Mammary epithelial cell (primary cell): ENCODE data around the gene GABPA.

Source experiments
- CTCF ChIP-seq, 2 donors: IDR thresholded peaks in 1 of 2; conservative IDR thresholded peaks in 1 of 2; 2 replicates each; pipeline ENCODE4 v1.5.1; 2011 to 2012; ENCODE audit warnings: inconsistent platforms in 2 of 2, low read length in 2 of 2, mild to moderate bottlenecking in 2 of 2, control low read depth in 1 of 2, low read depth in 1 of 2; ENCODE audit not compliant: insufficient read depth in 1 of 2; ENCODE audit errors: extremely low read depth in 1 of 2
- EZH2 ChIP-seq: IDR thresholded peaks from 2 replicates; pipeline ENCODE4 v1.6.1; 2012; ENCODE audit warnings: low read length, inconsistent platforms, borderline replicate concordance

- TF ChIP-seq CTCF (conservative IDR thresholded peaks at IDR 0.05 in 1 of 2, IDR thresholded peaks at IDR 0.05 in 1 of 2; ENCODE audit: extremely low read depth in 1 of 2, insufficient read depth in 1 of 2, low read depth in 1 of 2, low read length in 2 of 2) (peak in 1 of 2 donors; percentile 28), EZH2 (no peak)
Observed at GRCh38 chr21:25734904-25735645, at the start of gene GABPA, which contains the start of gene ATP5PF.
